Measurements from ENCODE around the gene KRT35.

Gene KRT35

DNA sequence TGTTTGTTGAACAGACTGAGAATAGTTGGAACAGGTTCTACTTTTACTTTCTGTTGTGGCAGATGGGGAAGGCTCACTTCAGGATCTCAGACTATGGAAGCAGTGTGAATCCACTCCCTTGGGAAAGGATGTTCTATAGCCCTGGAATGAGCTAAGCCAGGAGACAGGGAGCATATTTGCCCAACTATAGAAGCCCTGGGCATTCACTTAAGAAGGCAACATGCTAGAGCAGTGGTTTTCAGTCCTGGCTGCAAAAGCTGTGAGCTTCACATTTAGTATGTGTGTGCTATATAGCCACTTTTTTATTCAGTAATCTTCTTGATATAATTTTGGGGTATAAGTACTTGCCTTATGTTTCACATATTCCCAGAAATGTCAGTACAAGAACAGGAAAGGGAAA lies 12.6 kb downstream of the KRT35 start:
- Histone ChIP-seq H4K12ac (ENCODE audit: low read depth, low read length) (no peak overlapping the region), H2BK12ac (ENCODE audit: low read length) (no peak overlapping the region), H3K14ac (ENCODE audit: low read length) (no peak overlapping the region), H2AK5ac (ENCODE audit: low read length) (no peak overlapping the region), H3K4ac (ENCODE audit: low read depth, low read length) (no peak overlapping the region), H3K4me1 (ENCODE audit: control insufficient read depth in 1 of 2, insufficient read depth in 2 of 2, low read length in 2 of 2) (no peaks in the 10 kb centered on the region), H3K9me3 (ENCODE audit: insufficient read depth, low read depth, low read length) (peaks cover 5% of the 10 kb centered on the region), H3K36me3 (ENCODE audit: control insufficient read depth in 1 of 2, insufficient read depth in 2 of 2, low read length in 2 of 2) (no peaks in the 10 kb centered on the region), H2BK5ac (ENCODE audit: low read depth, low read length, poor library complexity) (no peak overlapping the region), H3K27ac (ENCODE audit: low read depth, low read length) (no peak overlapping the region), H3K79me1 (ENCODE audit: low read length) (no peaks in the 10 kb centered on the region), H3K27me3 (ENCODE audit: insufficient read depth, low read length) (no peaks in the 10 kb centered on the region), H4K8ac (ENCODE audit: low read depth, low read length) (no peak overlapping the region), H3K23ac (ENCODE audit: low read length) (no peak overlapping the region), H3K4me2 (ENCODE audit: low read length) (no peak overlapping the region), H4K91ac (ENCODE audit: low read depth, low read length) (no peak overlapping the region), H2AFZ (ENCODE audit: insufficient read depth, low read length, poor library complexity) (no peak overlapping the region), H3K79me2 (ENCODE audit: control insufficient read depth, insufficient read depth, low read length, poor library complexity) (no peaks in the 10 kb centered on the region), H2BK120ac (ENCODE audit: insufficient read depth, low read length, poor library complexity) (no peak overlapping the region), H3K9ac (ENCODE audit: low read length) (no peak overlapping the region), H3K18ac (ENCODE audit: low read length) (no peak overlapping the region), H3K4me3 (ENCODE audit: low read depth, low read length) (no peak overlapping the region)
- no peak for DNase-seq

DNA sequence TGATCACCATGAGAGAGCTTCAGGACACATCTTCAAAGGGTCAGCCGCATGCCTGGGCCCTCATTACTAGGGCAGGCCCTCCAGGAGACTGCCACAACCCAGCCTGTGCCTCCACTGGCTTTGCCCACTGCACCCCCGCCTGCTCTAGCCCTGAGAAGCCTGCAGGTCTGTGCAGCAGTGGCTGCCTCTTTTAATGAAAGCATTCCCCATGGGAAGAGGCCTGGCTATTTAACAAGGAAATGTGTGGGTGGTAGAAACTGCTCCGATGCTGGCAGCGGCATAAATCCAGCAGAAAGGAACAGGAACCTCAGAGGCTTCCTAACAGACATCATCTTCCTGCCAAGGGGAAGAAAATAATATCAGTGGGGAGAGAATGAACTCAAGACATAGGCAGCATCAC lies 13.4 kb downstream of the KRT35 start:
- Histone ChIP-seq H3K9ac (ENCODE audit: low read length) (no peak overlapping the region), H3K9me3 (ENCODE audit: insufficient read depth, low read depth, low read length) (peaks cover 5% of the 10 kb centered on the region), H3K79me1 (ENCODE audit: low read length) (no peaks in the 10 kb centered on the region), H3K14ac (ENCODE audit: low read length) (no peak overlapping the region), H3K4me2 (ENCODE audit: low read length) (no peak overlapping the region), H4K12ac (ENCODE audit: low read depth, low read length) (no peak overlapping the region), H3K79me2 (ENCODE audit: control insufficient read depth, insufficient read depth, low read length, poor library complexity) (no peaks in the 10 kb centered on the region), H3K27ac (ENCODE audit: low read depth, low read length) (no peak overlapping the region), H4K8ac (ENCODE audit: low read depth, low read length) (no peak overlapping the region), H4K91ac (ENCODE audit: low read depth, low read length) (no peak overlapping the region), H3K23ac (ENCODE audit: low read length) (no peak overlapping the region), H3K18ac (ENCODE audit: low read length) (no peak overlapping the region), H2BK5ac (ENCODE audit: low read depth, low read length, poor library complexity) (no peak overlapping the region), H3K4me3 (ENCODE audit: low read depth, low read length) (no peak overlapping the region), H3K36me3 (ENCODE audit: control insufficient read depth in 1 of 2, insufficient read depth in 2 of 2, low read length in 2 of 2) (no peaks in the 10 kb centered on the region), H2AK5ac (ENCODE audit: low read length) (no peak overlapping the region), H3K4ac (ENCODE audit: low read depth, low read length) (no peak overlapping the region), H3K4me1 (ENCODE audit: control insufficient read depth in 1 of 2, insufficient read depth in 2 of 2, low read length in 2 of 2) (no peaks in the 10 kb centered on the region), H2AFZ (ENCODE audit: insufficient read depth, low read length, poor library complexity) (no peak overlapping the region), H2BK12ac (ENCODE audit: low read length) (no peak overlapping the region), H2BK120ac (ENCODE audit: insufficient read depth, low read length, poor library complexity) (no peak overlapping the region), H3K27me3 (ENCODE audit: insufficient read depth, low read length) (no peaks in the 10 kb centered on the region)
- DNase-seq, result no peak
- no CpG with 5 or more reads among the region's 4 CpGs for WGBS (ENCODE audit: extremely low coverage, insufficient coverage, insufficient read length)

DNA sequence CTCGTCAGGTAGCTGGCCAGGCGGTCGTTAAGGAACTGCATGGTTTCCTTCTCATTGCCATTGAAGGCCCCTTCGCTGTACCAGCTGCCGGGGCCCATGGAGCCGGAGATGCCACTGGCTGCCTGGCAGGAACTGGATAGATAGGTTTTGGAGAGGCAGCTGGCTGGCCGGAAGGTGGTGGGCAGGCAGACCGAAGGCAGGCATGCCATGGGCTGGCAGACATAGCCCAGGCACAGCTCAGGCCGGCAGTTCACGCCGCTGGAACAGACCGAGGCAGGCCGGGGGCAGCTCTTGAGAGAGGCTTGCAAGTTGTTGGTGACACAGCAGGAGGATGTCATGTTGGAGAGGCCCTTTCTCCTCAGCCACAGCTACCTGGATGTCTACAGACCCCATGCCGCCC lies 14.0 kb downstream of the KRT35 start, which contains the start of gene KRT32:
Gene KRT32 (minus strand): TSS at position 399 of the 400 bp plus-strand sequence. CDS start 61 bp downstream, at position 338.
- no peak within 1 kb of the TSS for H2AK5ac ChIP-seq (ENCODE audit: low read length)
- no peak within 1 kb of the TSS for H4K12ac ChIP-seq (ENCODE audit: low read depth, low read length)
- no peak within 1 kb of the TSS for H3K9ac ChIP-seq (ENCODE audit: low read length)
- H3K27ac ChIP-seq (ENCODE audit: low read depth, low read length), result no peak within 1 kb of the TSS
- no peaks in the 10 kb centered on the region for H3K79me1 ChIP-seq (ENCODE audit: low read length)
- H3K36me3 ChIP-seq (ENCODE audit: control insufficient read depth in 1 of 2, insufficient read depth in 2 of 2, low read length in 2 of 2), result no peaks in the 10 kb centered on the region
- no peaks in the 10 kb centered on the region for H3K4me1 ChIP-seq (ENCODE audit: control insufficient read depth in 1 of 2, insufficient read depth in 2 of 2, low read length in 2 of 2)
- no peak within 1 kb of the TSS for H3K14ac ChIP-seq (ENCODE audit: low read length)
- no peak within 1 kb of the TSS for H4K91ac ChIP-seq (ENCODE audit: low read depth, low read length)
- H3K79me2 ChIP-seq (ENCODE audit: control insufficient read depth, insufficient read depth, low read length, poor library complexity), result no peaks in the 10 kb centered on the region
- H3K4ac ChIP-seq (ENCODE audit: low read depth, low read length), result no peak within 1 kb of the TSS
- H3K9me3 ChIP-seq (ENCODE audit: insufficient read depth, low read depth, low read length), result peaks cover 5% of the 10 kb centered on the region
- no peak within 1 kb of the TSS for H2AFZ ChIP-seq (ENCODE audit: insufficient read depth, low read length, poor library complexity)
- no peak within 1 kb of the TSS for H2BK120ac ChIP-seq (ENCODE audit: insufficient read depth, low read length, poor library complexity)
- no peaks in the 10 kb centered on the region for H3K27me3 ChIP-seq (ENCODE audit: insufficient read depth, low read length)
- no peak for DNase-seq
- H3K4me2 ChIP-seq (ENCODE audit: low read length), result no peak within 1 kb of the TSS
- WGBS (ENCODE audit: extremely low coverage, insufficient coverage, insufficient read length), result no CpG with 5 or more reads among the region's 14 CpGs
- no peak within 1 kb of the TSS for H3K4me3 ChIP-seq (ENCODE audit: low read depth, low read length)
- no peak within 1 kb of the TSS for H4K8ac ChIP-seq (ENCODE audit: low read depth, low read length)
- H3K18ac ChIP-seq (ENCODE audit: low read length), result no peak within 1 kb of the TSS
- no peak within 1 kb of the TSS for H2BK12ac ChIP-seq (ENCODE audit: low read length)
- no peak within 1 kb of the TSS for H3K23ac ChIP-seq (ENCODE audit: low read length)
- no peak within 1 kb of the TSS for H2BK5ac ChIP-seq (ENCODE audit: low read depth, low read length, poor library complexity)

DNA sequence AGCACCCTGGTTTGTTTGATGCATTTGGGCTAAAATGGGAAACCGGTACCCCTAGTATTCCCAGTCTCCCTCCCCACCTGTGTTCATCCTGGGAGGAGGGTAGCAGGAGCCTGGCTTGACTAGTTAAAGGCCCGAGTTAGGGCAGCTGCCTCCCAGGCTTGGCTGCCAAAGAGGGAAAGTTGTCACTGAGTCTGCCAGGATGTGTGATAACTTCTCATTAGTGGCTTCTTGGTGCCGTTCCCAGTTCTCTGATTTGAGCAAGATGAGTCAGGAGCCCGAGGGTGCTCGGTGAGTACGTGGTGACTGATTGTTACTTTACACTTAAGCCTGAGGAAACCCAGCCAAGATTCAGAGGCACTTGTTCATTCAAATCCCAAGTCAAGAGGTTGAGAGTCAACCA lies 16.3 kb downstream of the KRT35 start:
- Histone ChIP-seq H3K4ac (ENCODE audit: low read depth, low read length) (no peak overlapping the region), H3K9ac (ENCODE audit: low read length) (no peak overlapping the region), H2AK5ac (ENCODE audit: low read length) (no peak overlapping the region), H3K79me2 (ENCODE audit: control insufficient read depth, insufficient read depth, low read length, poor library complexity) (no peaks in the 10 kb centered on the region), H4K8ac (ENCODE audit: low read depth, low read length) (no peak overlapping the region), H3K18ac (ENCODE audit: low read length) (no peak overlapping the region), H2AFZ (ENCODE audit: insufficient read depth, low read length, poor library complexity) (no peak overlapping the region), H4K91ac (ENCODE audit: low read depth, low read length) (no peak overlapping the region), H3K4me3 (ENCODE audit: low read depth, low read length) (no peak overlapping the region), H2BK5ac (ENCODE audit: low read depth, low read length, poor library complexity) (no peak overlapping the region), H3K23ac (ENCODE audit: low read length) (no peak overlapping the region), H3K9me3 (ENCODE audit: insufficient read depth, low read depth, low read length) (peaks cover 5% of the 10 kb centered on the region), H2BK12ac (ENCODE audit: low read length) (no peak overlapping the region), H4K12ac (ENCODE audit: low read depth, low read length) (no peak overlapping the region), H3K4me2 (ENCODE audit: low read length) (no peak overlapping the region), H3K27me3 (ENCODE audit: insufficient read depth, low read length) (no peaks in the 10 kb centered on the region), H3K27ac (ENCODE audit: low read depth, low read length) (no peak overlapping the region), H3K14ac (ENCODE audit: low read length) (no peak overlapping the region), H3K36me3 (ENCODE audit: control insufficient read depth in 1 of 2, insufficient read depth in 2 of 2, low read length in 2 of 2) (no peaks in the 10 kb centered on the region), H2BK120ac (ENCODE audit: insufficient read depth, low read length, poor library complexity) (no peak overlapping the region), H3K79me1 (ENCODE audit: low read length) (no peaks in the 10 kb centered on the region), H3K4me1 (ENCODE audit: control insufficient read depth in 1 of 2, insufficient read depth in 2 of 2, low read length in 2 of 2) (no peaks in the 10 kb centered on the region)
- DNase-seq, result peak; percentile 9 to 25
- no CpG with 5 or more reads among the region's 6 CpGs for WGBS (ENCODE audit: extremely low coverage, insufficient coverage, insufficient read length)

All from trophoblast cell (in vitro differentiated cells and primary cell).